Duodenal mucosa (tissue), 2 donors: ENCODE measurements around the gene ILDR2.
A peak's percentile ranks its signal among the peaks of the same experiment; 100 is the strongest.

Experiments
- H3K27ac ChIP-seq: one replicate; pipeline ENCODE4 v1.7.0; 2013; ENCODE audit warnings: low read depth, low read length
- H3K27me3 ChIP-seq, 2 donors: one replicate each; pipeline ENCODE4 v1.7.0; 2013; ENCODE audit warnings: low read length in 2 of 2, control low read depth in 1 of 2; ENCODE audit not compliant: insufficient read depth in 2 of 2, control insufficient read depth in 1 of 2
- H3K36me3 ChIP-seq, 2 donors: one replicate each; pipeline ENCODE4 v1.7.0; 2013; ENCODE audit warnings: low read length in 2 of 2, control low read depth in 1 of 2; ENCODE audit not compliant: insufficient read depth in 2 of 2, control insufficient read depth in 1 of 2
- H3K4me1 ChIP-seq, 2 donors: one replicate each; pipeline ENCODE4 v1.7.0; 2013; ENCODE audit warnings: low read length in 2 of 2, control low read depth in 1 of 2; ENCODE audit not compliant: insufficient read depth in 2 of 2, control insufficient read depth in 1 of 2
- H3K4me3 ChIP-seq, 2 donors: one replicate each; pipeline ENCODE4 v1.7.0; 2013; ENCODE audit warnings: low read length in 2 of 2, low read depth in 1 of 2
- H3K9ac ChIP-seq, 2 donors: one replicate each; pipeline ENCODE4 v1.7.0; 2013; ENCODE audit warnings: low read length in 2 of 2, low read depth in 1 of 2
- H3K9me3 ChIP-seq, 2 donors: one replicate each; pipeline ENCODE4 v1.7.0; 2013; ENCODE audit warnings: low read length in 2 of 2, control low read depth in 1 of 2; ENCODE audit not compliant: control insufficient read depth in 1 of 2

Gene ILDR2

DNA sequence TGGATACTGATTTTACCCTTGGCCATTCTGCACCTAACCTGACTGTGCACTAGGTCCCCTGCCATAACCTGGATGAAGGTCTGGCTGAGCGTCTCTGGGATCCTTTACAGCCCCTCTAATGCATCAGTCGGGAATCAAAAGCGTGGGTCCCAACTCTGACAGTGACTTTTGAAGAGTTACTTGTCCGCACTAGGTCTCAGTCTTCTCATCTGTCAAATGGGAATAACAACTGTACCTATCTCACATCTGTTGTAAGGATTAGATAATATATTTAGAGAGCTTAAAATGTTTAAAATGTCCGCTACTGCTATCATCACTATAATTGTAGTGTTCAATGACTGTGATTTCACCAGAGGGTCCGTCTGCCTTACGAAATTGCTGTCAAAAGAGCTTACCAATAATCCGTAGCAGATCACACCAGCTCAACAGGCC lies 100.0 kb downstream of the ILDR2 start:
- Histone ChIP-seq H3K4me1 (peaks cover 18% of the 10 kb centered on the region in 2 donors), H3K27ac (peak overlapping the region; percentile 92), H3K4me3 (peak overlapping the region; percentile 68 to 91), H3K36me3 (no peaks in the 10 kb centered on the region), H3K9ac (peak overlapping the region; percentile 59 to 83), H3K27me3 (no peaks in the 10 kb centered on the region), H3K9me3 (no peaks in the 10 kb centered on the region)

GRCh38 chr1:166874464-166874863 lies 100.9 kb downstream of the ILDR2 start:
- H3K27ac ChIP-seq, result no peak overlapping the region

GRCh38 chr1:166870584-166870983 lies 104.8 kb downstream of the ILDR2 start:
- no peak overlapping the region for H3K4me3 ChIP-seq
- no peak overlapping the region for H3K27ac ChIP-seq
- peaks cover 11 to 13% of the 10 kb centered on the region in 2 donors for H3K4me1 ChIP-seq
- H3K9me3 ChIP-seq, result no peaks in the 10 kb centered on the region
- peaks cover 9 to 15% of the 10 kb centered on the region in 2 donors for H3K36me3 ChIP-seq
- H3K27me3 ChIP-seq, result no peaks in the 10 kb centered on the region
- no peak overlapping the region for H3K9ac ChIP-seq

More at GRCh38 chr1:166874464-166874863, 100.9 kb downstream of the ILDR2 start:
- Histone ChIP-seq H3K27me3 (no peaks in the 10 kb centered on the region), H3K4me3 (no peak overlapping the region), H3K9me3 (no peaks in the 10 kb centered on the region), H3K36me3 (no peaks in the 10 kb centered on the region), H3K4me1 (peaks cover 18% of the 10 kb centered on the region in 2 donors), H3K9ac (no peak overlapping the region)

DNA sequence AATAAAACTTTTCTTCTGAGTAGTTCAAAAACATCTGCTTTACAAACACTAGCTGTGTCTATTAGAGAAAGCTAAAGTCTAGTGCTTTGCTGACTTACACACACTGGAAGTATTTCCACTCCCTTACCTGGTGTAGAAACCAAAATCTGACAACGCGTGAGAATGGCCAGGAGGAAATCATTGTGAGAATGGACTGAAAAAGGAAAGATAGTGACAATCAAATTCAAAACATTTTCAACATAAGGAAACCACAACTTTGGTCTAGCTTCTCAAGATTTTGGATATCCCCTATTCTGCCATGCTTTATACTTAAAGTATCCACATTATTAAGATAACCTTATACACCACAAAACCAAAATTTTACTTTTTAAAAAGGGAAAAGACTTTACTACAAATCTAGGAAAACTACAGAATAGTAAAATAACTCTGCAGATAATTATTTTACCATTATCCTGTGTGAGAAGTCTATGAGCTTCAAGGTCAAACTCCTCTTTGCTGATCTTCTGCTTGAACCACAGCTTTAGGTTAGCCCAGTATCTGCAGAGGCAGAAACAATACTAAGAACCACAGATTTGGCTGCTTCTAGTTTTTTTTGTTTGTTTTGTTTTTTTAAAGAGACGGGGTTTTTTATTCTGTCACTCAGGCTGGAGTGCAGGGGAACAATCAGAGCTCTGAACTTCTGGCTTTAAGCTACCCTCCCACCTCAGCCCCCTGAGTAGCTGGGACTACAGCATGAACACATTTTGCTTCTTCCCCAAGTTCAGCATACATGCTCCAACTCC lies 105.8 kb downstream of the ILDR2 start:
- Histone ChIP-seq H3K9me3 (no peaks in the 10 kb centered on the region), H3K27me3 (no peaks in the 10 kb centered on the region), H3K4me1 (peaks cover 3% of the 10 kb centered on the region in 2 donors), H3K4me3 (no peak overlapping the region), H3K27ac (no peak overlapping the region), H3K36me3 (peaks cover 12 to 20% of the 10 kb centered on the region in 2 donors), H3K9ac (no peak overlapping the region)

DNA sequence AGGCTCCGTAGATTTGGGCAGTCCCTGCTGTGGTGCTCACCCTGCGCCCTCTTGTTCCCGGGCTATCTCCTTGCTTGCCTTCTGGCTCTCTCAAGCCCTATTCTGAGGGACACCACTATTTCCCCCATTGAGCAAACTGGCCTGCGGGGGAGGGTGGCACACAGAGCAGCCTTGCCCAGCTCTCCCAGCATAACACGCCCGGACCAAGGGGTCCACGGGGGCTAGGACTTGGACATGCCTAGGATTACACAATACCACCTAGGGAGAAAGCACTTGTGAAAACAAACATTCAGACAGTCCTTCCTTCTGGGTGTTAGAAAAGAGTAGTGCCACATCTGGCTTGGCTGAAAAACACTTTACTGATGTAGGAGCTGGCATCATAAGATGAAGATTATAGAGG lies 106.7 kb downstream of the ILDR2 start:
- no peaks in the 10 kb centered on the region for H3K9me3 ChIP-seq
- no peaks in the 10 kb centered on the region for H3K27me3 ChIP-seq
- no peak overlapping the region for H3K9ac ChIP-seq
- H3K4me1 ChIP-seq, result no peaks in the 10 kb centered on the region
- H3K36me3 ChIP-seq, result peaks cover 18 to 25% of the 10 kb centered on the region in 2 donors
- H3K27ac ChIP-seq, result no peak overlapping the region
- H3K4me3 ChIP-seq, result no peak overlapping the region

DNA sequence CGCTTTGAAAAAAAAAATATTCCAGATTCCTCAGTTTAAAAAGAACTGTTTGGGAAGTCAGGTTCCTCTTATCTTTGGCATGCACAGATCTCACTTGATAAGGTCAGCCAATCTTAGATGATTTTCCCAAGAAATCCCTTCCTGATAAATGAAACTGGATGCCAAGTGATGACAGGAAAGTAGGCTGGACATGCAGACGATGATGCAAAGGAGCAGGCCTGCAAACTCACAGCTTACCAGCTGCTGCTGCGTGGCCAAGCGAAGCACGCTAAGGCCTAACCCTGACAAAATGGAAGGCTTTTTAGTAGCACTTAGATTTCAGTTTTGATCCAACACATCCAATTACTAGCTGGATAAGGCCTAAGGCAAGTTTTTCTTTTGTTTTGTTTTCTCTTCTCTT lies 109.4 kb downstream of the ILDR2 start:
- no peaks in the 10 kb centered on the region for H3K4me1 ChIP-seq
- H3K4me3 ChIP-seq, result no peak overlapping the region
- H3K27ac ChIP-seq, result no peak overlapping the region
- no peaks in the 10 kb centered on the region for H3K9me3 ChIP-seq
- peaks cover 34 to 46% of the 10 kb centered on the region in 2 donors for H3K36me3 ChIP-seq
- H3K9ac ChIP-seq, result no peak overlapping the region
- no peaks in the 10 kb centered on the region for H3K27me3 ChIP-seq

- Histone ChIP-seq H3K9ac (no peak overlapping the region), H3K4me3 (no peak overlapping the region), H3K27ac (no peak overlapping the region), H3K9me3 (no peaks in the 10 kb centered on the region), H3K4me1 (no peaks in the 10 kb centered on the region), H3K36me3 (peaks cover 33 to 80% of the 10 kb centered on the region in 2 donors), H3K27me3 (no peaks in the 10 kb centered on the region)
These were observed 115.7 kb downstream of the ILDR2 start for GRCh38 chr1:166859597-166859996.

GRCh38 chr1:166858726-166859419 lies 116.5 kb downstream of the ILDR2 start:
- Histone ChIP-seq H3K4me1 (no peaks in the 10 kb centered on the region), H3K9ac (no peak overlapping the region), H3K9me3 (no peaks in the 10 kb centered on the region), H3K27ac (no peak overlapping the region), H3K4me3 (no peak overlapping the region), H3K36me3 (peaks cover 33 to 82% of the 10 kb centered on the region in 2 donors), H3K27me3 (no peaks in the 10 kb centered on the region)
